ENCODE measurements around the gene TMEM181.

DNA sequence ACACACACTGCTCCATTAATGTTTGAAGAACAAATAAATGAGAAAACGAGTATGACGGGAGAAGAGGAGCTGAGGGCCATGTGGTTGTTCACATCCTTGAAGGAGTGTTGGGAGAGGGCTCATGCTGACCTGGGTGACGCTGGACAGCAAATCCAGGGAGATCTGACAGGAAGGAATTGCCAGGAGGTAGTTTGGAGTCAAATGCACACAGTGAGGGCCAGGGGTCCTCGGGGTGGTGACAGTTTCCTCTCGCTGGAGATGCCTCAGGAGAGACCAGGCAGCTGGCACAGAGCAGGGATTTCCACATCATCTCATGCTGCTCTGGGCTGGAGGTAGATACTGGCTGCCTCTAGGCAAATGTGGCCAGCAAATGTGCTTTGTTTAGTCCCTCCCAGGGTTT, 2.0 kb upstream of the TMEM181 start:
- no peak for TF ChIP-seq POLR2AphosphoS5 (IDR thresholded peaks at IDR 0.05; ENCODE audit: low read depth)
- TF ChIP-seq, protein P1, sequence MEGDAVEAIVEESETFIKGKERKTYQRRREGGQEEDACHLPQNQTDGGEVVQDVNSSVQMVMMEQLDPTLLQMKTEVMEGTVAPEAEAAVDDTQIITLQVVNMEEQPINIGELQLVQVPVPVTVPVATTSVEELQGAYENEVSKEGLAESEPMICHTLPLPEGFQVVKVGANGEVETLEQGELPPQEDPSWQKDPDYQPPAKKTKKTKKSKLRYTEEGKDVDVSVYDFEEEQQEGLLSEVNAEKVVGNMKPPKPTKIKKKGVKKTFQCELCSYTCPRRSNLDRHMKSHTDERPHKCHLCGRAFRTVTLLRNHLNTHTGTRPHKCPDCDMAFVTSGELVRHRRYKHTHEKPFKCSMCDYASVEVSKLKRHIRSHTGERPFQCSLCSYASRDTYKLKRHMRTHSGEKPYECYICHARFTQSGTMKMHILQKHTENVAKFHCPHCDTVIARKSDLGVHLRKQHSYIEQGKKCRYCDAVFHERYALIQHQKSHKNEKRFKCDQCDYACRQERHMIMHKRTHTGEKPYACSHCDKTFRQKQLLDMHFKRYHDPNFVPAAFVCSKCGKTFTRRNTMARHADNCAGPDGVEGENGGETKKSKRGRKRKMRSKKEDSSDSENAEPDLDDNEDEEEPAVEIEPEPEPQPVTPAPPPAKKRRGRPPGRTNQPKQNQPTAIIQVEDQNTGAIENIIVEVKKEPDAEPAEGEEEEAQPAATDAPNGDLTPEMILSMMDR (IDR thresholded peaks at IDR 0.05; ENCODE audit: insufficient read depth, low read length), result no peak

Data from HL-60 (cell line).